Ishikawa (cell line): ENCODE data around the gene SCRN2.

Experiments
- CEBPB ChIP-seq: IDR thresholded peaks from 2 replicates; pipeline ENCODE4 v1.6.1; 2012
- CREB1 ChIP-seq: IDR thresholded peaks from 2 replicates; pipeline ENCODE4 v1.6.1; 2012; ENCODE audit warnings: low read depth
- EGR1 ChIP-seq: IDR thresholded peaks from 2 replicates; pipeline ENCODE4 v1.6.1; 2012
- EP300 ChIP-seq: IDR thresholded peaks from 2 replicates; pipeline ENCODE4 v1.6.1; 2012; ENCODE audit warnings: borderline replicate concordance
- FOXM1 ChIP-seq: IDR thresholded peaks from 2 replicates; pipeline ENCODE4 v1.6.1; 2012; ENCODE audit warnings: low read depth, borderline replicate concordance
- NFIC ChIP-seq: IDR thresholded peaks from 2 replicates; pipeline ENCODE4 v1.6.1; 2012
- RAD21 ChIP-seq: IDR thresholded peaks from 2 replicates; pipeline ENCODE4 v1.6.1; 2012; ENCODE audit warnings: low read depth
- TAF1 ChIP-seq: IDR thresholded peaks from 2 replicates; pipeline ENCODE4 v1.6.1; 2012; ENCODE audit warnings: low read depth, mild to moderate bottlenecking
- TCF12 ChIP-seq: IDR thresholded peaks from 2 replicates; pipeline ENCODE4 v1.6.1; 2012; ENCODE audit warnings: low read depth
- TEAD4 ChIP-seq: IDR thresholded peaks from 2 replicates; pipeline ENCODE4 v1.6.1; 2012
- YY1 ChIP-seq: IDR thresholded peaks from 2 replicates; pipeline ENCODE4 v1.6.1; 2012; ENCODE audit warnings: low read depth
- ZBTB7A ChIP-seq: IDR thresholded peaks from 2 replicates; pipeline ENCODE4 v1.6.1; 2012; ENCODE audit warnings: low read depth
- TF ChIP-seq, protein P1 (sequence below): IDR thresholded peaks from 2 replicates; pipeline ENCODE4 v1.6.1; 2012
- TF ChIP-seq, protein P2 (sequence below): IDR thresholded peaks from 2 replicates; pipeline ENCODE4 v1.6.1; 2012
- TF ChIP-seq, protein P3 (sequence below): IDR thresholded peaks from 2 replicates; pipeline ENCODE4 v1.6.1; 2012; ENCODE audit warnings: low read depth, mild to moderate bottlenecking

The SCRN2 gene

DNA sequence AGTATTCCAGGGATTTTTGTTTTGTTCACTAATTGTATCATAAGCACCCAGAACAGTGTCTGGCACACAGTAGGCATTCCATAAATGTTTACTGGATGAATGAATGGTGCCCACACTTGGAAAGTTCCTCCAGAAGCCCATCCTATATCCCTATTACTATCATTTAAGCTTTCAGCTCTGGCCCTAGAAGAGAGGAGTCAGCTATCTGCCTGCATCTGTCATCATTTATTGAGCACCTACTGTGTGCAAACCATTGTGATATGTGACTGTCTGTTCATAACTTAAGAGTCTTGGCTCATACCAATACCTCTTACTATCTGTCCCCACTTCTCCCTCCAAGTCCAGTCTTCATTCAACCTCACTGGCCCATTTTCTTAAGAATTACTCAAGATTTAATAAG lies 30.0 kb upstream of the SCRN2 start:
- TF ChIP-seq EP300: no peak
- TF ChIP-seq, protein P1, sequence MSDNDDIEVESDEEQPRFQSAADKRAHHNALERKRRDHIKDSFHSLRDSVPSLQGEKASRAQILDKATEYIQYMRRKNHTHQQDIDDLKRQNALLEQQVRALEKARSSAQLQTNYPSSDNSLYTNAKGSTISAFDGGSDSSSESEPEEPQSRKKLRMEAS: no peak
- TF ChIP-seq ZBTB7A: no peak
- TF ChIP-seq NFIC: no peak
- TF ChIP-seq, protein P2, sequence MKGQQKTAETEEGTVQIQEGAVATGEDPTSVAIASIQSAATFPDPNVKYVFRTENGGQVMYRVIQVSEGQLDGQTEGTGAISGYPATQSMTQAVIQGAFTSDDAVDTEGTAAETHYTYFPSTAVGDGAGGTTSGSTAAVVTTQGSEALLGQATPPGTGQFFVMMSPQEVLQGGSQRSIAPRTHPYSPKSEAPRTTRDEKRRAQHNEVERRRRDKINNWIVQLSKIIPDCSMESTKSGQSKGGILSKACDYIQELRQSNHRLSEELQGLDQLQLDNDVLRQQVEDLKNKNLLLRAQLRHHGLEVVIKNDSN: no peak
- no peak for TF ChIP-seq TAF1

DNA sequence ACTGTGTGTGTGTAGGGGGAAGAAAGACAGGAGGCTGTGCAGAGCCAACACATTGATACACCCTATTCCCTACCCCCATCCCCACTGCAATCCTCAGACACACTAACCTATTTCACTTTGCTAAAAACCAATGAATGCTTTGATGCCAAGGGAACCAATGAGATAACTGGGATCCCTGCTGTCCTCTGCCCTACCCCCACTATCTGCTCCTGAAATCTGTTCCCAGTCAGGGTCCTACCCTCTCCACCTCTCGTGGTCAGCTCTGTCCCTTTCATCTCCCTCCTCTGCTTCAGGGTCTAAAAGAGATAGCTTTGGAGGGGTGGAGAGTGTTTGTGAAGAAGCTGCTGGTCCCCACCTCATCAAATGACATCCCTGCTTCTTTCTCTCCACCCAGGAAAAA lies 29.0 kb upstream of the SCRN2 start:
- TF ChIP-seq, protein P3, sequence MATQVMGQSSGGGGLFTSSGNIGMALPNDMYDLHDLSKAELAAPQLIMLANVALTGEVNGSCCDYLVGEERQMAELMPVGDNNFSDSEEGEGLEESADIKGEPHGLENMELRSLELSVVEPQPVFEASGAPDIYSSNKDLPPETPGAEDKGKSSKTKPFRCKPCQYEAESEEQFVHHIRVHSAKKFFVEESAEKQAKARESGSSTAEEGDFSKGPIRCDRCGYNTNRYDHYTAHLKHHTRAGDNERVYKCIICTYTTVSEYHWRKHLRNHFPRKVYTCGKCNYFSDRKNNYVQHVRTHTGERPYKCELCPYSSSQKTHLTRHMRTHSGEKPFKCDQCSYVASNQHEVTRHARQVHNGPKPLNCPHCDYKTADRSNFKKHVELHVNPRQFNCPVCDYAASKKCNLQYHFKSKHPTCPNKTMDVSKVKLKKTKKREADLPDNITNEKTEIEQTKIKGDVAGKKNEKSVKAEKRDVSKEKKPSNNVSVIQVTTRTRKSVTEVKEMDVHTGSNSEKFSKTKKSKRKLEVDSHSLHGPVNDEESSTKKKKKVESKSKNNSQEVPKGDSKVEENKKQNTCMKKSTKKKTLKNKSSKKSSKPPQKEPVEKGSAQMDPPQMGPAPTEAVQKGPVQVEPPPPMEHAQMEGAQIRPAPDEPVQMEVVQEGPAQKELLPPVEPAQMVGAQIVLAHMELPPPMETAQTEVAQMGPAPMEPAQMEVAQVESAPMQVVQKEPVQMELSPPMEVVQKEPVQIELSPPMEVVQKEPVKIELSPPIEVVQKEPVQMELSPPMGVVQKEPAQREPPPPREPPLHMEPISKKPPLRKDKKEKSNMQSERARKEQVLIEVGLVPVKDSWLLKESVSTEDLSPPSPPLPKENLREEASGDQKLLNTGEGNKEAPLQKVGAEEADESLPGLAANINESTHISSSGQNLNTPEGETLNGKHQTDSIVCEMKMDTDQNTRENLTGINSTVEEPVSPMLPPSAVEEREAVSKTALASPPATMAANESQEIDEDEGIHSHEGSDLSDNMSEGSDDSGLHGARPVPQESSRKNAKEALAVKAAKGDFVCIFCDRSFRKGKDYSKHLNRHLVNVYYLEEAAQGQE: no peak
- TF ChIP-seq, protein P2: no peak
- no peak for TF ChIP-seq TEAD4
- no peak for TF ChIP-seq CEBPB
- no peak for TF ChIP-seq NFIC
- TF ChIP-seq CREB1: no peak
- no peak for TF ChIP-seq ZBTB7A
- no peak for TF ChIP-seq YY1
- TF ChIP-seq FOXM1: no peak
- no peak for TF ChIP-seq TCF12
- no peak for TF ChIP-seq RAD21
- TF ChIP-seq TAF1: no peak
- TF ChIP-seq, protein P1: no peak
- TF ChIP-seq EGR1: no peak
- no peak for TF ChIP-seq EP300

DNA sequence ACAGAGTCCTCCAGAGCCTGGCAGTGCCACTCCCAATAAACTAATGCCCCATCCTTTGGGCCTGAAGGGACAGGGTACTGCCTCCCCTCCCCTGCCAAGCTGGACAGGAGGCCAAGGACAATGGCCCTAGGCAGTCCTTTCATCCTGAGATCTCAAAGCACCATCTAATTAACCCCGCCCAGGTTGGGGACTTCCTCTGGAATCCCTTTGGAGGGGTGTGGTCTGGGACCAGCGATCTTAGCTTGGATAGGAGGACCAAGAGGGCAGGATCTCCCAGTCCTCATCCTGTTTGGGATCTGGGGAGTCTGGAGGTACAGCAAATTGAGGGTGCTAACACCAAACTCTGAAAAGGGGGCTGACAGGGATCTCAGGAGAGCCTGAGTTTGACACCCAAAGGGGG lies 28.0 kb upstream of the SCRN2 start:
- TF ChIP-seq CREB1: no peak

DNA sequence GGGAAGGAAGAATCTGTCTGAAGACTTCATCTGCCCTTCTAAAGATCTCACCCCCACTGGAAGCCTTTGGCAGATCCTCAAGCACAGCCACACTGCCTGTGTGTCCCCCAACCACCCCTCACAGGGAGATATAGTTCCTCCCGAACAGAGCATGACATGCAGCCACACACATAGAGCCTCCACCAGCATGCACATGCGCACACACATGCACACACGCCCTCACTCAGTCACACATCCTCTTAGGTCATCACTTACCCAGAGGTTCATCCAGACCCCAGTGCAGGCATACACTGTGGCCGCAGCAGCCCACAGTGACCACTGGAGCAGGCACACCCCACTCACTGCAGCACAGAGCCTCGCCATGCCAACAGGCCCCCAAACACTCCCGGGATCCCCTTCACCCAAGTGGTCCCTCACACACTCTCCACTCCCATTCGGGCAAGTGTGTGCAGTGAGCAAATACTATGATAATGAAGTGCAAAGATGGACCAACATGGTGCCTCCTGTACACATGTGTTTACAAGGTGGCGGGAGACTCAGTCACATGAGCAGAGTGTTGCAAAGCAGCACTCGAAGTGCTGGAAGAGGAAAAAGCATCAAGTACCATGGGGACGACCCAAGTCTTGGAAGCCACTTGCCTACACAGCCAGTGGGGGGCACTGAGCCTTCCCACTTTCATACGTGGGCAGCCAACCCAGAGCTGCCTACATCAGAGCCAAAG lies 26.9 kb upstream of the SCRN2 start:
- TF ChIP-seq, protein P1: 0 out of 2 replicates have a peak, but pooled peaks have one; percentile 25
- TF ChIP-seq YY1: no peak
- TF ChIP-seq EP300: no peak

DNA sequence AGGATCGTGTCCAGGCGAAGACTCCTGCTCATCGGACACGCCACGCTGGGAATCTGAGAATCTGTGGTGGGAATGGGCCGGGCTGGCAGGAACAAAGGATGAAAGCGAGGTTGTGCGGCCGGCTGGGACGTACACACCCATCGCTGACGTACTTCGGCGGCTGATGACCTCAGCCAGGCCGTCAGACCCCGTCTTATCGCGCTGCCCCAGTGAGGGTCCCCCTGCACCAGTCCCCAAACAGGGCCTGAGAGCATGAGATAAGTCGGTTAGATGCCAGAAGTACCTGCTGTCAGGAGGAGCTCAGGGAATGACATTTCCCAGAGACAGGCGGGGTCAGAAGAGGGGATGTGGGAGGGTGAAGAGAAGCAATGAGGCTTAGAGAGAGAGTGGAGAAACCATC lies 25.9 kb upstream of the SCRN2 start:
- TF ChIP-seq EGR1 (no peak), TEAD4 (no peak), TCF12 (no peak), CEBPB (no peak), NFIC (no peak), CREB1 (no peak), RAD21 (no peak)
- TF ChIP-seq, protein P3: no peak
- TF ChIP-seq, protein P2: no peak
- TF ChIP-seq, protein P1: no peak

DNA sequence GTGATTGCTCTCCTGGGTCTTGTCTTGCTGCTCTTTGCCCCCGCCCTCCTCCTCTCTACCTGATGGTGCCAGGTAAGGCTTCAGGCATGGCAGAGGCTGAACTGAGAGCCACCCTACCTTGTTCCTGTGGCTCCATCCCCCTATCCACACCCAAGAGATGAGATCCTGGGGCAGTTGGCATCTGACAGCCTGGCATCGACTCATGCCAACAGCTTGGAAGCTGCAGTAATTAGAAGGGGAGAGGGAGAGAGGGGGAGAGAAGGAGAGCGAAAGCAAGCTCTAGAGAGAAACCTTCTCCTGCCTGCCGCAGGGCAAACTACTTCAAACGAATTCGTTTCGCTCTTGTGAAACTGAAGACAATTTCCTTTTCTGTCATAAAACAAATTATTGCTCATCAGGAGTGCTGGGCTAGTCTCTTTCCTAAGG lies 23.7 kb upstream of the SCRN2 start:
- TF ChIP-seq FOXM1: no peak
- no peak for TF ChIP-seq YY1
- TF ChIP-seq, protein P2: no peak
- TF ChIP-seq EGR1: no peak
- TF ChIP-seq CEBPB: no peak
- TF ChIP-seq CREB1: no peak
- TF ChIP-seq RAD21: no peak
- TF ChIP-seq, protein P1: no peak
- TF ChIP-seq ZBTB7A: no peak
